ENCODE data around the gene CDK5. TPM values are rescaled to one million over a fixed set of nuclear protein-coding genes. Genes with fewer than 3 reads are reported as not detected.
A peak's percentile ranks its signal among the peaks of the same experiment; 100 is the strongest.

Gene CDK5
- total RNA-seq, 1 experiment from 2014 or later, result 19.8 TPM

DNA sequence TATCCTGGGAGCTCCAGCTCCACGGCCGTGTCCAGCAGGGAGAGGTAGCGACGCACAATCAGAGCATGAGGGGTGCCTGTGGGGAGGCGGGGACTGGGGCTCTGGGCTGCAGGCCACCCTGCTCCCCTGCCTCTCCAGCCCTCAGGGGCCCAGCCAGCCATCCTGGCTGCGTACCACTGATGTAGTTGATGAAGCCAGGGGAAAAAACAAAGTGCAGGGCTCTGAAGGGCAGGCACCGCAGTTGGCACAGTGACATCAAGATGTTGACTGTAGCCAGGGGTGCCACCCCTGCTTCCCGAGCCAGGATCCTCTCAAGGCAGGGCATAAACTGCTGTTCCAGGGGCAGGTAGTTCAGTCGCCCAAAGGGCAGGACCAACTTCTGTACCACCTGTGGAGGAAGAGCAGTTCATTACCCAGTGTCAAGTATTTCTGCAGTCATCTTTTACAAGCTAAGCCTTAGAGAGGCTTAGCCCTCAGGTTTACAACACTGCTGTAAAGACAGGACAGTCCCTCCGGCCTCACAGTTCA is 20.1 kb upstream of the CDK5 start:
- Histone ChIP-seq H3K27me3 (ENCODE audit: insufficient read depth, low read length) (no peaks in the 10 kb centered on the region), H3K4me1 (ENCODE audit: control insufficient read depth in 1 of 2, insufficient read depth in 2 of 2, low read length in 2 of 2) (peaks cover 20 to 49% of the 10 kb centered on the region in 2 experiments), H4K20me1 (ENCODE audit: insufficient read depth) (no peaks in the 10 kb centered on the region), H3K36me3 (ENCODE audit: control insufficient read depth in 1 of 2, insufficient read depth in 2 of 2, low read length in 2 of 2) (peaks cover 13 to 17% of the 10 kb centered on the region in 2 experiments; a peak in 3 of 4 replicates), H3K4me2 (ENCODE audit: low read length) (no peak overlapping the region), H3K79me2 (ENCODE audit: insufficient read depth, low read length) (peaks cover 41% of the 10 kb centered on the region), H3K9me3 (ENCODE audit: control insufficient read depth in 1 of 2, insufficient read depth in 1 of 2, low read depth in 1 of 2, low read length in 2 of 2) (no peaks in the 10 kb centered on the region), H3K9ac (ENCODE audit: low read length) (no peak overlapping the region), H3K9me2 (ENCODE audit: insufficient read depth) (no peaks in the 10 kb centered on the region), H3K4me3 (replicated peaks in 1 of 2; ENCODE audit: low read depth in 1 of 2, low read length in 2 of 2) (no peak overlapping the region), H3K27ac (ENCODE audit: low read depth, low read length) (peak overlapping the region; percentile 94), H2AFZ (ENCODE audit: low read depth, low read length, poor library complexity, severe bottlenecking) (no peak overlapping the region)
- no TSS peak for BruUV-seq (replicated peaks)
- ChIA-PET RAD21 (ENCODE audit: low non-redundant PET in 1 of 2, low total read pairs in 2 of 2, uncharacterized antibody in 2 of 2, unreplicated experiment in 2 of 2) (interaction anchor here in 1 of 2 experiments (1.5 kb wide), 1 partner anchor 17 kb away, joined by 3 read pairs; no protein-coding TSS in a partner anchor), POLR2A (interaction anchor here (1.4 kb wide), 1 partner anchor 15 kb away, joined by 5 read pairs; no protein-coding TSS in a partner anchor), CTCF (interaction anchor here (1.3 kb wide), 1 partner anchor 9 kb away, joined by 3 read pairs; no protein-coding TSS in a partner anchor)
- DNase-seq (ENCODE audit: low read depth, low spot score) (no peak), ATAC-seq (no peak)
- TF ChIP-seq CEBPB (IDR thresholded peaks at IDR 0.05; ENCODE audit: low read depth), result no peak
- no peak for TF ChIP-seq JUND (IDR thresholded peaks at IDR 0.05)
- TF ChIP-seq TCF7L2 (IDR thresholded peaks at IDR 0.05; ENCODE audit: borderline replicate concordance, extremely low read depth, insufficient read depth, insufficient read length), result no peak
- no peak for TF ChIP-seq ZBTB33 (IDR thresholded peaks at IDR 0.05; ENCODE audit: extremely low read depth, insufficient replicate concordance, low read length)
- TF ChIP-seq YY1 (IDR thresholded peaks at IDR 0.05; ENCODE audit: extremely low read depth, insufficient replicate concordance, low read depth, low read length), result no peak
- TF ChIP-seq REST (IDR thresholded peaks at IDR 0.05; ENCODE audit: low read depth), result no peak
- no peak for TF ChIP-seq SIN3A (IDR thresholded peaks at IDR 0.05; ENCODE audit: low read depth)
- no peak for TF ChIP-seq CBX3 (IDR thresholded peaks at IDR 0.05; ENCODE audit: low read depth)
- TF ChIP-seq MAX (IDR thresholded peaks at IDR 0.05), result no peak
- TF ChIP-seq POLR2AphosphoS5 (IDR thresholded peaks at IDR 0.05; ENCODE audit: low read depth, low read length), result no peak; the same call in 1 of the 2 replicates
- TF ChIP-seq ZNF274 (IDR thresholded peaks at IDR 0.05; ENCODE audit: low read depth, low read length), result no peak
- TF ChIP-seq ZFX (IDR thresholded peaks at IDR 0.05), result no peak
- TF ChIP-seq POLR2A (IDR thresholded peaks at IDR 0.05; ENCODE audit: borderline replicate concordance, extremely low read depth, insufficient read depth, insufficient read length), result no peak
- TF ChIP-seq ATF3 (IDR thresholded peaks at IDR 0.05), result no peak
- no peak for TF ChIP-seq SP1 (IDR thresholded peaks at IDR 0.05; ENCODE audit: low read depth)
- TF ChIP-seq CTCF (IDR thresholded peaks at IDR 0.05 in 2 of 3, conservative IDR thresholded peaks at IDR 0.05 in 1 of 3; ENCODE audit: borderline replicate concordance in 1 of 3, insufficient read depth in 1 of 3, low read depth in 2 of 3, low read length in 2 of 3), result no peak
- TF ChIP-seq EGR1 (IDR thresholded peaks at IDR 0.05; ENCODE audit: low read depth), result no peak
- intact Hi-C loops (cut with micrococcal nuclease), result no loop called here

All from HCT116 (cell line).